Neuronal stem cell (in vitro differentiated cells): ENCODE measurements around the gene CPXM1.

Source experiments
- DNase-seq: peaks from one replicate; pipeline ENCODE4 v3.0.0-alpha.2; 2013; ENCODE audit warnings: low spot score
- H2AFZ ChIP-seq: one replicate; pipeline ENCODE4 v1.6.1; 2013; ENCODE audit warnings: mild to moderate bottlenecking, low read length, inconsistent platforms
- H2AK5ac ChIP-seq: 2 replicates; pipeline ENCODE4 v1.6.1; 2013; ENCODE audit warnings: low read depth, mild to moderate bottlenecking, inconsistent platforms, low read length, moderate library complexity, mixed read lengths
- H2BK120ac ChIP-seq: 2 replicates; pipeline ENCODE4 v1.6.1; 2013; ENCODE audit warnings: low read depth, mild to moderate bottlenecking, inconsistent platforms, low read length, moderate library complexity, mixed read lengths
- H2BK12ac ChIP-seq: one replicate; pipeline ENCODE4 v1.6.1; 2013; ENCODE audit warnings: low read length, inconsistent platforms
- H2BK15ac ChIP-seq: 2 replicates; pipeline ENCODE4 v1.6.1; 2013; ENCODE audit warnings: mild to moderate bottlenecking, low read length, inconsistent platforms, mixed read lengths
- H2BK5ac ChIP-seq: one replicate; pipeline ENCODE4 v1.6.1; 2013; ENCODE audit warnings: inconsistent platforms, mild to moderate bottlenecking, low read length, moderate library complexity
- H3K14ac ChIP-seq: one replicate; pipeline ENCODE4 v1.6.1; 2013; ENCODE audit warnings: low read length, inconsistent platforms
- H3K18ac ChIP-seq: 2 replicates; pipeline ENCODE4 v1.6.1; 2013; ENCODE audit warnings: low read length, inconsistent platforms
- H3K23ac ChIP-seq: 2 replicates; pipeline ENCODE4 v1.6.1; 2013; ENCODE audit warnings: low read depth, mild to moderate bottlenecking, mixed read lengths, low read length, inconsistent platforms; ENCODE audit not compliant: poor library complexity
- H3K27ac ChIP-seq: replicated peaks from 3 replicates; pipeline ENCODE4 v1.5.1; 2013; ENCODE audit warnings: low read length, inconsistent platforms
- H3K27me3 ChIP-seq, 3 experiments: 2 replicates each; pipeline ENCODE4 v1.6.1; 2013; ENCODE audit warnings: low read length in 3 of 3, mild to moderate bottlenecking in 2 of 3, inconsistent platforms in 1 of 3, low read depth in 1 of 3, mixed read lengths in 1 of 3, moderate library complexity in 1 of 3; ENCODE audit not compliant: control insufficient read depth in 3 of 3, insufficient read depth in 3 of 3
- H3K36me3 ChIP-seq, 2 donors: replicated peaks in 1 of 2; 2 replicates each; pipeline ENCODE4 v1.6.1; 2013; ENCODE audit warnings: low read length in 2 of 2; ENCODE audit not compliant: control insufficient read depth in 2 of 2, insufficient read depth in 2 of 2
- H3K4ac ChIP-seq: 2 replicates; pipeline ENCODE4 v1.6.1; 2013; ENCODE audit warnings: inconsistent platforms, mild to moderate bottlenecking, low read length, moderate library complexity
- H3K4me1 ChIP-seq, 2 donors: 1 replicate in 1 of 2; 2 replicates in 1 of 2; pipeline ENCODE4 v1.6.1; 2013; ENCODE audit warnings: low read length in 2 of 2, low read depth in 1 of 2; ENCODE audit not compliant: control insufficient read depth in 2 of 2, insufficient read depth in 1 of 2
- H3K4me2 ChIP-seq: one replicate; pipeline ENCODE4 v1.6.1; 2013; ENCODE audit warnings: mild to moderate bottlenecking, low read length, inconsistent platforms; ENCODE audit not compliant: insufficient read depth, poor library complexity, severe bottlenecking
- H3K4me3 ChIP-seq, 2 donors: 2 replicates each; pipeline ENCODE4 v1.5.1; 2013; ENCODE audit warnings: low read length in 2 of 2, mild to moderate bottlenecking in 2 of 2, inconsistent platforms in 1 of 2, moderate library complexity in 1 of 2
- H3K79me1 ChIP-seq: one replicate; pipeline ENCODE4 v1.6.1; 2013; ENCODE audit warnings: low read depth, mild to moderate bottlenecking, inconsistent platforms, low read length, moderate library complexity
- H3K9ac ChIP-seq: one replicate; pipeline ENCODE4 v1.6.1; 2013; ENCODE audit warnings: mild to moderate bottlenecking, low read depth, low read length, inconsistent platforms; ENCODE audit not compliant: poor library complexity
- H3K9me3 ChIP-seq, 2 donors: replicated peaks in 1 of 2; 2 replicates each; pipeline versions ENCODE3 to v1.6.1; 2013; ENCODE audit warnings: low read length in 2 of 2, mild to moderate bottlenecking in 2 of 2, inconsistent platforms in 1 of 2, low read depth in 1 of 2, mixed read lengths in 1 of 2, moderate library complexity in 1 of 2; ENCODE audit not compliant: control insufficient read depth in 2 of 2, insufficient read depth in 1 of 2
- H4K8ac ChIP-seq: one replicate; pipeline ENCODE4 v1.6.1; 2013; ENCODE audit warnings: low read depth, mild to moderate bottlenecking, inconsistent platforms, low read length, moderate library complexity
- H4K91ac ChIP-seq: one replicate; pipeline ENCODE4 v1.6.1; 2013; ENCODE audit warnings: low read length, low read depth, mild to moderate bottlenecking, inconsistent platforms; ENCODE audit not compliant: poor library complexity
- WGBS, 2 donors: extraction: QIAGEN DNeasy Blood & Tissue Kit; methylation state at CpG; one replicate each; pipeline ENCODE4 v1.1.7; 2013; ENCODE audit warnings: missing lambda C conversion rate in 2 of 2, mixed read lengths in 1 of 2; ENCODE audit not compliant: insufficient read length in 2 of 2, insufficient replicate concordance in 1 of 2; ENCODE audit errors: extremely low coverage in 2 of 2; 5-methylcytosine and 5-hydroxymethylcytosine counted together

The CPXM1 gene

DNA sequence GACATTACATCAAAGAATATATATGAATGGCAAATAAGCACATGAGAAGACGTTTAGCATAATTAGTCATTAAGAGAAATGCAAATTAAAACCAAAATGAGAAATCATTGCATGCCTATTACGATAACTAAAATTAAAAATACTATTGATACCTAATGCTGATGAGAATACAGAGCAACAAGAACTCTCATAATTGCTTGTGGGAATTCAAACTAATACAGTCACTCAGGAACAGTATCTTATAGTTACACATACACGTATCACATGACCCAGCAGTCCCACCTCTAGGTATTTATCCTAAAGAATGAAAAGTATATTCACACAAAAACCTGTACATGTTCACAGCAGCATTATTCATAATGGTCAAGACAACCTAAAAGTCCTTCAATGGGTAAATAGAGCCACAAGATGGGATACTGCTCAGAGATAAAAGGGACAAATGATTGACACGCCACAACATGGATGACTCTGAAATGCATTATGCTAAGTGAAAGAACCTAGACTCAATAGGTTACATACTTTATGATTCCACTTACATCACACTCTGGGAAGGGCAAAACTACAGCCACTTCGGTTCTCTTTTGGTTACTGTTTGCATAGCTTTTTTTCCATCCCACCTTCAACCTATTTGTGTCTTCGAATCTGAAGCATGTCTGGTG lies 16.4 kb downstream of the CPXM1 start:
- Histone ChIP-seq H2AFZ (no peak overlapping the region), H3K9me3 (peaks cover 0 to 2% of the 10 kb centered on the region in 2 donors), H3K14ac (no peak overlapping the region), H3K4me2 (no peak overlapping the region), H3K9ac (no peak overlapping the region), H2AK5ac (no peak overlapping the region), H2BK15ac (no peak overlapping the region), H3K4ac (no peak overlapping the region), H4K8ac (no peak overlapping the region), H3K23ac (no peak overlapping the region), H4K91ac (no peak overlapping the region), H3K27me3 (peaks cover 0 to 3% (median 2%) of the 10 kb centered on the region in 3 experiments), H3K4me1 (no peaks in the 10 kb centered on the region), H3K18ac (no peak overlapping the region), H3K36me3 (no peaks in the 10 kb centered on the region), H3K79me1 (no peaks in the 10 kb centered on the region), H3K4me3 (no peak overlapping the region), H2BK120ac (no peak overlapping the region), H2BK12ac (no peak overlapping the region), H3K27ac (no peak overlapping the region), H2BK5ac (no peak overlapping the region)
- no peak for DNase-seq
- WGBS, 2 donors: no CpG with 5 or more reads among the region's 6 CpGs

DNA sequence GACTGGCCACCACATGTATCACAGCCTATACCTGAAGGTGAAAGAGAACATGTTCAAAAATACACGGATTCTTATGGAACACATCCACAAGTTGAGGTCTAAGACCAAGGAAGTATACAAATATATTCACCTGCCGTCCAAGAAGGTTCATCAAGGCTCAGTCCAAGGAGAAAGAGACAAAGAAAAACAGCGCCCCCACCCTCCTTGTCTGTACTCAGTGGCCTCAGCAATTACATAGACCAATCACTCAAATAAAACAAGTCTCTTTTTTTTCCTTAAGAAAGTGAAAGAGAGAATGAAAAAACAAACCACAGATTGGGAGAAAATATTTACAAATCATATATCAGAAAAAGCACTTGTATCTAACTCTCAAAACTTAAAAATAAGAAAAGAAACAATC lies 19.5 kb downstream of the CPXM1 start:
- no peak overlapping the region for H2BK12ac ChIP-seq

DNA sequence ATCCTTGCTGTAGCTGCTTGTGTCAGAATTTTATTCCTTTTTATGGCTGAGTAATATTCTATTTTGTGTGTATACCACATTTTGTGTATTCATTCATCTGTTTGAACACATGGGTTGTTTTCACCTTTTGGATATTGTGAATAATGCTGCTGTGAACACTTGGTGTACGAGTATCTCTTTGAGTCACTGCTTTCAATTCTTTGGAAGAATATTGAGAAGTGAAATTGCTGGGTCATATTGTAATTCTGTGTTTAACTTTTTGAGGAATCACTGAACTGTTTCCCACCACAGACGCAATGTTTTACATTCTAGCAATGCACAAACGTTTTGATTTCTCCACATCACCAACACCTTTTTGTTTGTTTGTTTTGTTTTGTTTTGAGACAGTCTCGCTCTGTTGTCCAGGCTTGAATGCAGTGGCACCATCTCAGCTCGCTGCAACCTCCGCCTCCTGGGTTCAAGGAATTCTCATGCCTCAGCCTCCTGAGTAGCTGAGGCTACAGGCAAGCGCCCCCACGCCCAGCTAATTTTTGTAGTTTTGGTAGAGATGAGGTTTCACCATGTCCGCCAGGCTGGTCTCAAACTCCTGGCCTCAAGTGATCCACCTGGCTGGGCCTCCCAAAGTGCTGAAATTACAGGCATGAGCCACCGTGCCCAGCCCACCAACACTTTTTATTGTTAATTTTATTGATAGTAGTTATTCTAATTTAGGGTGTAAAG lies 21.7 kb downstream of the CPXM1 start:
- WGBS, 2 donors: no CpG with 5 or more reads among the region's 10 CpGs
- Histone ChIP-seq H3K4me2 (no peak overlapping the region), H3K27ac (no peak overlapping the region), H3K18ac (no peak overlapping the region), H3K27me3 (peaks cover 0 to 3% (median 2%) of the 10 kb centered on the region in 3 experiments), H3K9ac (no peak overlapping the region), H3K14ac (no peak overlapping the region), H2BK15ac (no peak overlapping the region), H2AK5ac (no peak overlapping the region), H3K36me3 (no peaks in the 10 kb centered on the region), H3K4me3 (no peak overlapping the region), H3K79me1 (no peaks in the 10 kb centered on the region), H2BK120ac (no peak overlapping the region), H4K91ac (no peak overlapping the region), H3K4me1 (no peaks in the 10 kb centered on the region), H4K8ac (no peak overlapping the region), H2BK12ac (no peak overlapping the region), H3K4ac (no peak overlapping the region), H3K9me3 (peaks cover 3% of the 10 kb centered on the region in 2 donors), H3K23ac (no peak overlapping the region), H2BK5ac (no peak overlapping the region), H2AFZ (no peak overlapping the region)
- no peak for DNase-seq

More for the DNA sequence above, 19.5 kb downstream of the CPXM1 start:
- H4K8ac ChIP-seq: no peak overlapping the region
- H3K27me3 ChIP-seq: peaks cover 0 to 3% (median 2%) of the 10 kb centered on the region in 3 experiments
- no peak overlapping the region for H3K14ac ChIP-seq
- no peaks in the 10 kb centered on the region for H3K36me3 ChIP-seq
- H3K9me3 ChIP-seq: peaks cover 1 to 3% of the 10 kb centered on the region in 2 donors
- WGBS, 2 donors: no CpG with 5 or more reads among the region's 3 CpGs
- DNase-seq: no peak
- no peak overlapping the region for H4K91ac ChIP-seq
- no peak overlapping the region for H2BK15ac ChIP-seq
- H2BK120ac ChIP-seq: no peak overlapping the region
- no peak overlapping the region for H3K18ac ChIP-seq
- H3K79me1 ChIP-seq: no peaks in the 10 kb centered on the region
- H2AFZ ChIP-seq: no peak overlapping the region
- H3K27ac ChIP-seq: no peak overlapping the region
- no peak overlapping the region for H3K4me3 ChIP-seq
- no peak overlapping the region for H3K9ac ChIP-seq
- H3K4me1 ChIP-seq: no peaks in the 10 kb centered on the region
- H3K4me2 ChIP-seq: no peak overlapping the region
- H3K4ac ChIP-seq: no peak overlapping the region
- no peak overlapping the region for H2AK5ac ChIP-seq
- no peak overlapping the region for H2BK5ac ChIP-seq
- H3K23ac ChIP-seq: no peak overlapping the region

DNA sequence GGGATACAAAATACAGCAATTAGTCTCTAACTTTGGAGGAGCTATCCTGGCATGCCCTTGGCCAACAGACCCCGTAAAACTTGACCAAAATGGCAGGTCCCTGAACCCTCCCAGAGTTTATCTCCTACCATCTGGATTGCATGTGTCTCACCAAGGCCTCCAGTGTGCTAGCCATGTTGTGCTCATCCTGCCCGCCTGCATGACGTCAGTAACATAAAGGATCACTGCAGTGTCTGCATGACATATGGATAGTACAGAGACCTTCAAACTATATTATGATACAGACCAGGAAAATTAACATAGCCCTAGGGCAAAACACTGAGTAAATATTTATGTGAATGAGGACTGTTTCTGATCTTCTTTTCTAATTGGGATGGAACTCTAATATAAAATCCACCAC lies 25.3 kb downstream of the CPXM1 start:
- Histone ChIP-seq H2AFZ (no peak overlapping the region), H3K27me3 (peaks cover 0 to 12% (median 0%) of the 10 kb centered on the region in 3 experiments), H3K79me1 (no peaks in the 10 kb centered on the region), H2BK120ac (no peak overlapping the region), H3K9ac (no peak overlapping the region), H3K36me3 (no peaks in the 10 kb centered on the region), H3K23ac (no peak overlapping the region), H2AK5ac (no peak overlapping the region), H2BK12ac (no peak overlapping the region), H3K4ac (no peak overlapping the region), H3K18ac (no peak overlapping the region), H4K91ac (no peak overlapping the region), H3K4me2 (no peak overlapping the region), H3K4me3 (no peak overlapping the region), H3K9me3 (peaks cover 1 to 3% of the 10 kb centered on the region in 2 donors), H4K8ac (no peak overlapping the region), H3K14ac (no peak overlapping the region), H2BK5ac (no peak overlapping the region), H3K27ac (no peak overlapping the region), H3K4me1 (no peaks in the 10 kb centered on the region), H2BK15ac (no peak overlapping the region)
- no peak for DNase-seq
- WGBS, 2 donors: no CpG with 5 or more reads among the region's 3 CpGs
